ENCODE data around the gene ICAM1. TPM values are rescaled to one million over a fixed set of nuclear protein-coding genes. Genes with fewer than 3 reads are reported as not detected.
A peak's percentile ranks its signal among the peaks of the same experiment; 100 is the strongest.

The ICAM1 gene
- total RNA-seq, 1 experiment from 2014 or later: 4.6 TPM

DNA sequence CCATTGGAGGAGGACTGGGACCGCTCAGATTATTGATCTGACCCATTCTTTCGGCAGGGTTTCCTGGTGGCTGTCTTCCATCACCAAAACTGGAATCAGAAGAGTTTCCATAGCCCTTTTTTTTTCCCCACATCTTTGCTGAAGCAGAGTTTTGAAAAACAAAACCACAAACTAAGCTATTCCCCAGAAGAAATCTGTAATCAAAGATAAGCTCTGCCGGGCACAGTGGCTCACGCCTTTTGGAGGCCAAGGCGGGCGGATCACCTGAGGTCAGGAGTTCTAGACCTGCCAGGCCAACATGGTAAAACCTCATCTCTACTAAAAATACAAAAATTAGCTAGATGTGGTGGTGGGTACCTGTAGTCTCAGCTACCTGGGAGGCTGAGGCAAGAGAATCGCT, 4.2 kb upstream of the ICAM1 start:
- Mint-ChIP-seq H3K4me1 (ENCODE audit: insufficient read depth, unreplicated experiment) (no peaks in the 10 kb centered on the region), H3K27me3 (ENCODE audit: insufficient read depth, unreplicated experiment) (no peaks in the 10 kb centered on the region), H3K27ac (ENCODE audit: low read depth, unreplicated experiment) (no peak overlapping the region), H3K4me3 (ENCODE audit: unreplicated experiment) (no peak overlapping the region), H3K9me3 (ENCODE audit: unreplicated experiment) (no peaks in the 10 kb centered on the region), H3K36me3 (ENCODE audit: insufficient read depth, unreplicated experiment) (no peaks in the 10 kb centered on the region)
- intact Hi-C loops (cut with micrococcal nuclease): no loop called here
- TF ChIP-seq, protein P1, sequence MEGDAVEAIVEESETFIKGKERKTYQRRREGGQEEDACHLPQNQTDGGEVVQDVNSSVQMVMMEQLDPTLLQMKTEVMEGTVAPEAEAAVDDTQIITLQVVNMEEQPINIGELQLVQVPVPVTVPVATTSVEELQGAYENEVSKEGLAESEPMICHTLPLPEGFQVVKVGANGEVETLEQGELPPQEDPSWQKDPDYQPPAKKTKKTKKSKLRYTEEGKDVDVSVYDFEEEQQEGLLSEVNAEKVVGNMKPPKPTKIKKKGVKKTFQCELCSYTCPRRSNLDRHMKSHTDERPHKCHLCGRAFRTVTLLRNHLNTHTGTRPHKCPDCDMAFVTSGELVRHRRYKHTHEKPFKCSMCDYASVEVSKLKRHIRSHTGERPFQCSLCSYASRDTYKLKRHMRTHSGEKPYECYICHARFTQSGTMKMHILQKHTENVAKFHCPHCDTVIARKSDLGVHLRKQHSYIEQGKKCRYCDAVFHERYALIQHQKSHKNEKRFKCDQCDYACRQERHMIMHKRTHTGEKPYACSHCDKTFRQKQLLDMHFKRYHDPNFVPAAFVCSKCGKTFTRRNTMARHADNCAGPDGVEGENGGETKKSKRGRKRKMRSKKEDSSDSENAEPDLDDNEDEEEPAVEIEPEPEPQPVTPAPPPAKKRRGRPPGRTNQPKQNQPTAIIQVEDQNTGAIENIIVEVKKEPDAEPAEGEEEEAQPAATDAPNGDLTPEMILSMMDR (IDR thresholded peaks at IDR 0.05; ENCODE audit: unreplicated experiment): no peak
- CTCF ChIA-PET: interaction anchor here (0.6 to 6.3 kb wide), 6 partner anchors 7 to 223 kb away, joined by 3 to 103 read pairs (median 6); no protein-coding TSS in a partner anchor
- POLR2A ChIA-PET: no interaction called here
- no peak for DNase-seq (ENCODE audit: unreplicated experiment)
- no TSS peak for BruUV-seq (replicated peaks)

DNA sequence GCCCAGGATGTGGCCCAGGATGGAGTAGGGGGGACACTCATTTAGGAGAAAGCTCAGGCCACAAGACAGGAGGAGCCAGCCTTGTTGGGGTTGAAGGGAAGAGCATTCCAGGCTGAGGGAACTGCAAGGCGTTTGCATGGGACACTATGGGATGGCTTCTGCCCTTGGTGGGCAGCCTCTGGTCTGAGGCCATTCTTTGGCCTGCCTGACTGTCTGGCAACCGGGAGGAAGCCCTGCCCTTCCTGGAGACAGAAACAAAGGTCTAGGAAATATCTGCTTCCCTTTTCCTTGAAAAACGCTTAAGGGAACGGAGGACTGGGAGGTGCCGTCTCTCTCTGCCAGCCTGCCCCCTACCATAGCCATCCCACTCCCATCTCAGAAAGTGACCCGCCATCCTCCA, 2.8 kb upstream of the ICAM1 start:
- BruUV-seq (replicated peaks): no TSS peak
- no peaks in the 10 kb centered on the region for H3K36me3 Mint-ChIP-seq (ENCODE audit: insufficient read depth, unreplicated experiment)
- intact Hi-C loops (cut with micrococcal nuclease): loop anchor here (2.0 kb wide), 1 partner anchor 113 kb away; the partner anchor contains the start of gene TYK2

DNA sequence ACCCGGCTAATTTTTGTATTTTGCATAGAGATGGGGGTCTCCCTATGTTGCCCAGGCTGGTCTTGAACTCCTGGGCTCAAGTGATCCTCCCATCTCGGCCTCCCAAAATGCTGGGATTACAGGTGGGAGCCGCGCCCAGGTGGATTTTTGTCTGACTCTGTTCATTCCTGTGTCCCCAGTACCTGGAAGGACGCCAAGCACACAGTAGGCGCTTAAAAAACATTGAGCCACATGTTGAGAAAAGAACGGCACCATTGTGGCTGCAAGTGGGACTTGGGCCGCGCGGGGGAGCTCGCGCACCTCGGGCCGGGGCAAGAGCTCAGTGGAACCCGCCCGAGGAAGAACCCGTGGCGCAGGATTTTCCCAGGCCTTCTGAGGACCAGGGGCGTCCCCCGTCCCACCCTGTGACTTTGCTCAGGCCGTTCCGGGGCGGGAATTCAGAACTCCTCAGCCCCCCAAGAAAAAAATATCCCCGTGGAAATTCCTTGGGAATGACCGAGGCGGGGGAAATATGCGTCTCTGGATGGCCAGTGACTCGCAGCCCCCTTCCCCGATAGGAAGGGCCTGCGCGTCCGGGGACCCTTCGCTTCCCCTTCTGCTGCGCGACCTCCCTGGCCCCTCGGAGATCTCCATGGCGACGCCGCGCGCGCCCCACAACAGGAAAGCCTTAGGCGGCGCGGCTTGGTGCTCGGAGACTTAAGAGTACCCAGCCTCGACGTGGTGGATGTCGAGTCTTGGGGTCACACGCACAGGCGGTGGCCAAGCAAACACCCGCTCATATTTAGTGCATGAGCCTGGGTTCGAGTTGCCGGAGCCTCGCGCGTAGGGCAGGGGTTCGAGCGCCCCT, 1.4 kb upstream of the ICAM1 start:
- BruUV-seq (replicated peaks): no TSS peak
- Mint-ChIP-seq H3K27ac (ENCODE audit: low read depth, unreplicated experiment) (peak overlapping the region; percentile 16), H3K4me1 (ENCODE audit: insufficient read depth, unreplicated experiment) (no peaks in the 10 kb centered on the region), H3K4me3 (ENCODE audit: unreplicated experiment) (peak overlapping the region; percentile 54), H3K36me3 (ENCODE audit: insufficient read depth, unreplicated experiment) (peaks cover 3% of the 10 kb centered on the region), H3K27me3 (ENCODE audit: insufficient read depth, unreplicated experiment) (no peaks in the 10 kb centered on the region), H3K9me3 (ENCODE audit: unreplicated experiment) (no peaks in the 10 kb centered on the region)
- ChIA-PET POLR2A (interaction anchor here (0.6 to 3.5 kb wide), 10 partner anchors 10 to 137 kb away, joined by 3 to 33 read pairs (median 7); partner anchors contain the start of genes MRPL4, RAVER1 and TYK2), CTCF (interaction anchor here (0.5 to 6.3 kb wide), 25 partner anchors 10 to 1946 kb away, joined by 3 to 103 read pairs (median 4); partner anchors contain the start of gene TYK2)
- TF ChIP-seq, protein P1 (IDR thresholded peaks at IDR 0.05; ENCODE audit: unreplicated experiment): peak; percentile 95
- intact Hi-C loops (cut with micrococcal nuclease): loop anchor here (1.0 to 2.0 kb wide), 2 partner anchors 111 to 120 kb away; partner anchors contain the start of gene TYK2
- DNase-seq (ENCODE audit: unreplicated experiment): peak; percentile 78

More for the DNA sequence above, 2.8 kb upstream of the ICAM1 start:
- Mint-ChIP-seq H3K27ac (ENCODE audit: low read depth, unreplicated experiment) (no peak overlapping the region), H3K9me3 (ENCODE audit: unreplicated experiment) (no peaks in the 10 kb centered on the region), H3K27me3 (ENCODE audit: insufficient read depth, unreplicated experiment) (no peaks in the 10 kb centered on the region), H3K4me1 (ENCODE audit: insufficient read depth, unreplicated experiment) (no peaks in the 10 kb centered on the region), H3K4me3 (ENCODE audit: unreplicated experiment) (no peak overlapping the region)
- TF ChIP-seq, protein P1 (IDR thresholded peaks at IDR 0.05; ENCODE audit: unreplicated experiment): no peak
- POLR2A ChIA-PET: interaction anchor here (1.2 kb wide), 1 partner anchor 112 kb away, joined by 3 read pairs; the partner anchor contains the start of gene TYK2
- CTCF ChIA-PET: interaction anchor here (0.7 to 6.3 kb wide), 10 partner anchors 8 to 125 kb away, joined by 3 to 103 read pairs (median 6); partner anchors contain the start of gene TYK2
- DNase-seq (ENCODE audit: unreplicated experiment): no peak

DNA sequence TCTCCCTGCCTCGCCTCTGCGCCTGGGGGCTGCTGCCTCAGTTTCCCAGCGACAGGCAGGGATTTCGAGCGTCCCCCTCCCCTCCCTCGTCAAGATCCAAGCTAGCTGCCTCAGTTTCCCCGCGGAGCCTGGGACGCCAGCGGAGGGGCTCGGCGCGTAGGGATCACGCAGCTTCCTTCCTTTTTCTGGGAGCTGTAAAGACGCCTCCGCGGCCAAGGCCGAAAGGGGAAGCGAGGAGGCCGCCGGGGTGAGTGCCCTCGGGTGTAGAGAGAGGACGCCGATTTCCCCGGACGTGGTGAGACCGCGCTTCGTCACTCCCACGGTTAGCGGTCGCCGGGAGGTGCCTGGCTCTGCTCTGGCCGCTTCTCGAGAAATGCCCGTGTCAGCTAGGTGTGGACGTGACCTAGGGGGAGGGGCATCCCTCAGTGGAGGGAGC, 722 bp upstream of the ICAM1 start:
- Mint-ChIP-seq H3K9me3 (ENCODE audit: unreplicated experiment) (no peaks in the 10 kb centered on the region), H3K4me1 (ENCODE audit: insufficient read depth, unreplicated experiment) (no peaks in the 10 kb centered on the region), H3K27ac (ENCODE audit: low read depth, unreplicated experiment) (no peak overlapping the region), H3K36me3 (ENCODE audit: insufficient read depth, unreplicated experiment) (peaks cover 9% of the 10 kb centered on the region), H3K4me3 (ENCODE audit: unreplicated experiment) (peak overlapping the region; percentile 68), H3K27me3 (ENCODE audit: insufficient read depth, unreplicated experiment) (no peaks in the 10 kb centered on the region)
- ChIA-PET CTCF (interaction anchor here (0.5 to 6.3 kb wide), 16 partner anchors 9 to 350 kb away, joined by 3 to 103 read pairs (median 4); partner anchors contain the start of gene TYK2), POLR2A (interaction anchor here (1.1 to 3.5 kb wide), 8 partner anchors 10 to 136 kb away, joined by 4 to 33 read pairs (median 5); partner anchors contain the start of genes ICAM4, MRPL4 and RAVER1)
- no TSS peak for BruUV-seq (replicated peaks)
- TF ChIP-seq, protein P1 (IDR thresholded peaks at IDR 0.05; ENCODE audit: unreplicated experiment): no peak
- intact Hi-C loops (cut with micrococcal nuclease): no loop called here
- DNase-seq (ENCODE audit: unreplicated experiment): peak; percentile 25
